ENCODE measurements around the gene GBP3.
"Not testable (repeated sequence)": the region's sequence is repeated elsewhere in the genome, so short reads cannot be mapped to it uniquely, and the experiment has no call there.

The GBP3 gene, protein sequence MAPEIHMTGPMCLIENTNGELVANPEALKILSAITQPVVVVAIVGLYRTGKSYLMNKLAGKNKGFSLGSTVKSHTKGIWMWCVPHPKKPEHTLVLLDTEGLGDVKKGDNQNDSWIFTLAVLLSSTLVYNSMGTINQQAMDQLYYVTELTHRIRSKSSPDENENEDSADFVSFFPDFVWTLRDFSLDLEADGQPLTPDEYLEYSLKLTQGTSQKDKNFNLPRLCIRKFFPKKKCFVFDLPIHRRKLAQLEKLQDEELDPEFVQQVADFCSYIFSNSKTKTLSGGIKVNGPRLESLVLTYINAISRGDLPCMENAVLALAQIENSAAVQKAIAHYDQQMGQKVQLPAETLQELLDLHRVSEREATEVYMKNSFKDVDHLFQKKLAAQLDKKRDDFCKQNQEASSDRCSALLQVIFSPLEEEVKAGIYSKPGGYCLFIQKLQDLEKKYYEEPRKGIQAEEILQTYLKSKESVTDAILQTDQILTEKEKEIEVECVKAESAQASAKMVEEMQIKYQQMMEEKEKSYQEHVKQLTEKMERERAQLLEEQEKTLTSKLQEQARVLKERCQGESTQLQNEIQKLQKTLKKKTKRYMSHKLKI

DNA sequence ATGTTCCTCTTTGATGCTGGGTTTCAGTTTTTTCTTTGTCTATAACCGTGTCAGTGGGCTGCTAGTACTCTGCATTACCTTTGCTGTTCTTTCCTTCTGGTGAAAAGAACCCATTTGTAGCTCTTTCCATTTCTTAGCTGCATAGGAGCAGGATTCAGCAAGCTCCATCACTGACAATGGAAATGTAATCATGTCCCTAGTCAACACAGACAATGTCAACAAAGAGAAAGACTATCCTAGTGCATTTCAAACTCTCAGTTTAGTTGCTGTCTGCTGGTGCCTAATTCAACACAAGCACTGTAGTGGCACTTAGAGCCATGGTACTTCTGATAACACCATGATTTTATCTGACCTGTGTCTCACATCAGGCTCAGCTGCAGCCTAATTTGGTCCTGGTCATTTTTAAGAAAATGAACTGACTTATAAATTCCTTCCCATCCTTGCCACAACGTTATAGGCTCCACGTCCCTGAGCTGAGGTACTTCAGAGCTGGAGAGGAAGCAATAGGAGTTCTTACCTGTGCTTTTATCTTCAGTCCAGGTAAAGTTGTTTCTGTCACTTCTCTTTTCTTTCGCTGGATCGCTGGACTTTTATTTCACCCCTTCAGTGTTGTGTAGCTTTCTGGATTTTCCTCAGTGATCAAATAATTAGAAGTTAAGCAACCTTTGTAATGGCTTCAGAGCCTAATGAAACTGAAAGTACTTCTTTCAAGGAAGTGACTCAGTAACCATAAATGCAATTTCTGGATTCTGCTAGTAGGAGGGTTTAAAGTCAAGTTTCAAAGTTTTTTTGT is at the start of gene GBP3:
TSS of gene GBP3 (minus strand) at position 700 of the 793 bp plus-strand sequence. CDS start 2,145 bp downstream, outside the sequence.
- DNase-seq (ENCODE audit: insufficient read length, low spot score) (peak; percentile 29), FAIRE-seq (no peak)

DNA sequence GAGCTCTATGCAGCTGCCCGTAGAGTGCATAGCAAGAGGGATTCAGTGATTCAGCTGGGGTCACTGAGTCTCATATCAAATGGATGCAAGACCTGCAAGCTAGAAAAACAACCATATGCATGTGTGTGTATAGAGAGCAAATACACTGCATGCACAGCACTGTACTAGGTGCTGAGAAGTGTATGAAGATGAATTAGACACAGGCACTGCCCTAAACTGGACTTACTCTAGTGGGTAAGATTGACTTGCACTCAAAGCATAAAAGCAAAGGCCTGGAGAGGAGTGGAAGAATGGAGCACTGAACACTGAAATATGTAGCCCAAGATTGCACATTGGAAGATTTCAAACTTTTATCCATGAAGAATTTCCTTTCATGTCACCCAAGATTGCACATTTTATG is 47.8 kb upstream of the GBP3 start:
- no peak for DNase-seq (ENCODE audit: insufficient read length, low spot score)
- FAIRE-seq = no peak

DNA sequence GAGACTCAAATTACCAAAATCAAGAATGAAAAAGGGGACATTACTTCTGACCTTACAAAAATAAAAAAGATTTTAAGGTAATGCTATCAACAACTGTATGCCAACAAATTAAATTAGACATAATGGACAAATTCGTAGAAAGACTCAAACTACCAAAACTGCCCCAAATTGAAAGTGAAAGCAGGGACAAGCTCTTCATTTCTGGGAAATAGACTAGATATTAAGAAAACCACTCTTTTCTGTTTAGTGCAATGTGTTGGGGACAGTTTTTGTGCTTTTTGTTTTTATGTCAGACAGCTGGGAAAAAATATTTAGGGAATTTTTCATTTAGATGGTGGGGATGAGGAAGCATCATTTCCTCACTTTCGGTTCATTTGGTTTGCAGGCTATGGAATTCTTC is 47.3 kb upstream of the GBP3 start:
- DNase-seq (ENCODE audit: insufficient read length, low spot score) (no peak), FAIRE-seq (no peak)

DNA sequence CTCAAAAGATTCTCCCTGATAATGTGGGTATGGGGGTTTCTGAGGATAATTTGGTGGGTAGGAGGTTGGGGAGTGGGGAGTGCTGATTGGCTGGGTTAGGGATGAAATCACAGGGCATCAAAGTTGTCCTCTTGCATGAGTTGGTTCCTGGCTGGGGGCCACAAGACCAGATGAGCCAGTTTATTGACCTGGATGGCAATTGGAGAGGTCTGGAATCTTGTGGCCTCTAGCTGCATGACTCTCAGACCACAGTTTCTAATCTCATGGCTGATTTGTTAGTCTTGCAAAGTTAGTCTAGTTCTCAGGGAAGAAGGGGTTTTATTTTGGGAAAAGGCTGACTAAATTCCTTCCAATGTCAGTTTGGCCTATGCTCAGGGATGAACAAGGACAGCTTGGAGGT is 45.6 kb upstream of the GBP3 start:
- DNase-seq (ENCODE audit: insufficient read length, low spot score) (no peak), FAIRE-seq (no peak)

DNA sequence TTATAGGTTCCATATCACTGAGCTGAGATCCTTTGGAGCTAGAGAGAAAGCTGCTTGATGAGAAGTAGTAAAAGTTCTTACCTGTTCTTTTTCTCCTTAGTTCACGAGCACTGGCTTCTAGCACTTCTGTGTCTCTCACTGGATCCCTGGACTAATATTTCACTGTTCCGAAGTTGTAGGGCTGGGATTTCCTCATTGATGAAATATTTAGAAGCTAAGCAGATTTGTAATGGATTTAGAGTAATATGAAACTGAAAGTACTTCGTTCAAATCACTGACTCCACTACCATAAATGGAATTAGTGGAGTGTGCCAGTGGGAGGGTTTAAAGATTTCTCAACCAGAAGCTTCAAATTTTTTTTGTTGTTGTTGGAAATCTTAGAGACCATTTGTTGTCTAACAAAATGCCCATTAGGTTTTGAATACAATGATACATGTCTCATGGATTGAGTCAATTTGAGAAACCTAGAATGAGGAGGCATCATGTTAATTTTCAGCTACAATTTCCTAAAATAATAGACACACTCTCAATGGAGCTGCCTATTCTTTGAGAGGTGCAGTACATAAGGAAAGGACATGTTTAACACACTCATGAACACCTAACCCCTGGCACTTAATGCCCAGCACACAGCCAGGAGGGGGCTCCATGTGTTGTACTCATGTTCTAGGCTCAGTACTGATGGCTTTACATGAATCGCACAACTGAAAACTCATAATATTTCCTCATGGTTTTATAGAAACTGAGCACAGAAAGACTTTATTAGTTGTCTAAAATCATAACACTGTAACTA is 42.6 kb upstream of the GBP3 start, which contains the start of gene GBP1:
TSS of gene GBP1 (minus strand) at position 130 of the 790 bp plus-strand sequence. CDS start 1,974 bp downstream, outside the sequence.
- DNase-seq (ENCODE audit: insufficient read length, low spot score) = peak; percentile 10
- FAIRE-seq = no peak

DNA sequence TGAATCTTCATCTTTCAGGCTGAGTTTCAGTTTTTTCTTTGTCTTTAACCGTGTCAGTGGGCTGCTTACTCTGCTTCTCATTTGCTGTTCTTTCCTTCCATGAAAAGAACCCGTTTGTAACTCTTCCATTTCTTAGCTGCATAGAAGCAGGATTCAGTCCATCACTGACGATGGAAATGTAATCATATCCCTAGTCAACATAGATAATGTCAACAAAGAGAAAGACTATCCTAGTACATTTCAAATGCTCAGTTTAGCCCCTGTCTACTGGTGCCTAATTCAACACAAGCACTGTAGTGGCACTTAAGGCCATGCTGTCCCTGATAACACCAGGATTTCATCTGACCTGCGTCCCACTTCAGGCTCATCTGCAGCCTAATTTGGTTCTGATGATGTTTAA is 42.0 kb upstream of the GBP3 start:
- FAIRE-seq (peak; percentile 90), DNase-seq (ENCODE audit: insufficient read length, low spot score) (no peak)

DNA sequence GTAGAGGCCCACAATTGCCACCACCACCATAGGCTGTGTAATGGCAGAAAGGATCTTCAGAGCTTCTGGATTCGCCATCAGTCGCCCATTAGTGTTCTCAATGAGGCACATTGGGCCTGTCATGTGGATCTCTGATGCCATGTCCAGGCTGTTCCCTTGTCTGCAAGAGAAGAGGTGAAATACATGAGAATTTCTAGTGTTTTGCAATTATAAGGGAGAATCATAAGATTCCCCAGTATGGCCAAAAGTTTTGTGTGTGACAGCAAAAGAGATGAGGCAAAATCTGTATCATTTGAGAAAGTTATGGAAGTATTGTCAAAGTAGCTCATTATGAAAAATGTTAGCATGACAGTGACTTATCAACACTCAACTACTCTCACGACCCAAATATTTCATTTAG is 40.4 kb upstream of the GBP3 start:
- DNase-seq (ENCODE audit: insufficient read length, low spot score) (no peak), FAIRE-seq (no peak)

DNA sequence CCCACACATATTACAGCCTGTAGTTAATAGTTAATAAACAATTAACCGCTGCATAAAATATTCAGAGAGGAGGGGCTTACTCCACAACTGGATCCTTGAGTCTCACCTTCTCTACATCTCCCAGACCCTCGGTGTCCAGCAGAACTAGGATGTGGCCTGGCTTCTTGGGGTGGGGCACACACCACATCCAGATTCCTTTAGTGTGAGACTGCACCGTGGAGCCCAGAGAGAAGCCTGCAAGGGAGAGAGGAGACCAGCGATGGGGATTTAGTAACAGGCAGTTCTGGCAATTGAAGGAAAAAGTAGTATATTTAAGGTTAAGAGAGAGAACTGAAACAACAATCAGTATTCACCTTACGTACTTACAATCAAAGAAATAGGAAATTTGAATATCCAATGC is 37.4 kb upstream of the GBP3 start:
- FAIRE-seq (no peak), DNase-seq (ENCODE audit: insufficient read length, low spot score) (no peak)

DNA sequence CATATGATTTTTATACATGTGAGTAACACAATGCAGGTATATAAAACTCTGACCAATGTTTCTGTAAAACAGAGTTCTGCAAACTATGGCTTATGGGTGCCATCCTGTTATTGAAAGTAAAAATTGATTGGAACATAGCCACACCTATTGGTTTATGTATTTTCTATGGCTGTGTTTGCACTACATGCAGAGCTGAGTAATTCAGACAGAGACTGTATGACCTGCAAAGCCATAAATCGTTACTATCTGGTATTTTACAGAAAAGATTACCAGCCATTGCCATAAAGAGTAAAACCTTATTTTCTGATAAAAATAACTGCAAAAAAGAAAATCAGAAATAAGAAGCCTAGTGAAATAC is 29.3 kb upstream of the GBP3 start:
- FAIRE-seq (no peak), DNase-seq (ENCODE audit: insufficient read length, low spot score) (no peak)

DNA sequence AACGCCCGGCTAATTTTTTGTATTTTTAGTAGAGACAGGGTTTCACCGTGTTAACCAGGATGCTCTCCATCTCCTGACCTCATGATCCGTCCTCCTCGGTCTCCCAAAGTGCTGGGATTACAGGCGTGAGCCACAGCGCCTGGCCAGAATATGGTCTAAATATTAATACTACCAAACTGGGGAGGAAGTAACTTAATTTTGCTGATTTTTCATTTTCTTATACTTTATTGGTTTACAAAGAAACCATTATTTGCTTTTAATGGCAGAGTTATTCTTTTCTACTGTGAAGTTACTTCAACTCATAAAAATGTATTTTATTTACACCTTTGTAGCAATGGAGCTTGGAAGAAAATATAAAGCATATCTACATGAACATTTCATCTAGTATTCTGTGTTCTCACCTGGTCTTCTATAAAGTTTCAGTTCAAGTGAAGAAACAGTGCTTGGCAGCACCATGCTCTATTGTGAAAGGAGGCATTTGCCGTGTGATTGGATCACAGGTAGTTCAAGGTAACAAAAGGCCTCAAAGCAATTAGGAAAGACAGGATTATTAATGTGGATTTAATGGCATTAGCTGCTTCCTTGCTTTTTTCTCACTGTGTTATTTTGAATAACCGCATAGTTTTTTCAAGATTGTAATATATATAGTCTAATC is 28.8 kb upstream of the GBP3 start:
- no peak for FAIRE-seq
- no peak for DNase-seq (ENCODE audit: insufficient read length, low spot score)

DNA sequence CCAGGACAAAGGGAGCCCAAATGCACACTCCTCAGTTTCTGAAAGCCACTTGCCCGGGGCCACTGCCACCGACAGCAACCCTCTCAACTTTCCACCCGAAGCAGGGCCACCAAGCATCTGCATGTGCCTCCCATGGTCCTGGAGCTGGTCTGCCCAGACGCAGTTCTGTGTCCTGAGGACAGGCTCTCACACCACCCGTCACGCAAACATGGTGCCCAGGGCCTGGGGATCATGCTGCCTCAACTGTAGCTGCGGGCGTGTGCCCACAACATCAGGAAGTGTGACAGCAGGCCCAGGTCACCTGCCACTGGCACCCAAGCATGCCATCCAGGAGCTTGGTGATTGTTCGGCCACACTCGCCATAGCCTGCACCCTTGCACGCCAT is 28.0 kb upstream of the GBP3 start:
- DNase-seq (ENCODE audit: insufficient read length, low spot score) (no peak), FAIRE-seq (no peak)

DNA sequence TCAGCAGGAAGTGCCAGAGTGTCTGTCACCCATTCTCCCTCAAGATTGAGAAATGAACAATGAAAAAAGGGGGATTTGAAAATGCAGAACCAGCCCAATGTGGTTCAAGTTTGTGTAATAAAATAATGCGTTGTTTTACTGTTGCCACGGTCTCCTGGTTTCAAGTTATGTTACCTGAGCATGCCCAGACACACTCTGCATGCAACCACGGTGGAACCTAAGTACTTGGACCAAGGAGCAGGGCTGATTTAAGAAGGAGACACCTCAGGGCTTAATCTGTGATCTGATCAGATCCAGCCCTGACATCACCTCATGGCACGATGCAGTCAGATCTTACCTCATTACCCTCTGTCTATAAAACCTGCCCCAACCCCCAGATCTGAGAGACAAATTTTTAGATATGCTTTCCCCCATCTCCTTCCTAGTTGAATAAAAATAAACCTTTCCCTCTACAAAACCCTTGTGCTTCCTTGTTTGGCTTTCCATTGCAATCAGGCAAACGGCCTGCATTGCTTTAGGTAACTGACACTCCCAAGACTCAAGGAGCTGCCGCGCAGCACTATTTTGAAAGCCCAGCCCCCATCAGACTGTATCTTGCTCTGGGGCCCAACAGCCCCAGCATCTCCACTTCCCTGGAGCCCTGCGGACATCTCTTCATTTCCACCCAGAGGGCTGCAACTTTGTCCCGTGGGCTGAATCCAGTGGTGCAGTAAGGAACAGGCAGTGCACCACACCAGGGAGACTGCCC is 27.4 kb upstream of the GBP3 start:
- not testable (repeated sequence) for DNase-seq (ENCODE audit: insufficient read length, low spot score); FAIRE-seq

DNA sequence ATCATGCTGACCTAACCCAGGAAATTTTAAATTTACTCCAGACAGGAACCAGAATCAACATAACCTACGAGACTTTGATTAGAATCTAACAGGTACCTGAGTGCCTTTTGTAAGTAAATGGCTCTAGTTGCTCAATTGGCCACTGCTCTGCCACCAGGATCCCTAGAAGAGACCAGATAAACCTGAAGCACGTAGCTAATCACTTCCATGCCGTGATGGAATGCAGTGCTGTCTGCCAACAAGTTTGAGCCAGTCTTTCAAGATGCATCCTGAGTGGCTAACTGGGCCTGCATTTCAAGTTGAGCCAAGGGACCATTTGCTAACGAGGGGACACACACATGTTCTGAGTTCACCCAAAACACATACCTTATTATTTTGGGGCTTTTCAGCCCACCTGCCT is 26.5 kb upstream of the GBP3 start:
- FAIRE-seq = peak; percentile 62
- DNase-seq (ENCODE audit: insufficient read length, low spot score) = not testable (repeated sequence)

DNA sequence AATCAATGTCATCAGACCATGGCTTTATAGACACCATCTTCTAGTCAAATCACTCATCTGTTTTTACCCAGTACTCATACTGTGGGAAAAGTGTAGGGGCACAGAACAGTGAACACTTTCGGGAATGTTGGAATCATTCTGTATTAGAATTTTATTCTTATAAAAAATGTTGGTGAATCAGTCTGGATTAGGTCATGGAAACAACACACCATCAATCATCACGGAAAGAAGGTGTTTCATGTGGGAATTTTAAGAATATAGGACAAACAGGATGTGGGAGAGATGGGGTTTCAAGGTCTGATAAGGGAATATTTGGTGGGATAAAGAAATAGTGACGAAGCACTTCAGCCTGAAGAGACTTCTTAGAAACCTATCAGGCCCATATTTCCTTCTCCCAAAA is 25.1 kb upstream of the GBP3 start:
- DNase-seq (ENCODE audit: insufficient read length, low spot score) (no peak), FAIRE-seq (no peak)

DNA sequence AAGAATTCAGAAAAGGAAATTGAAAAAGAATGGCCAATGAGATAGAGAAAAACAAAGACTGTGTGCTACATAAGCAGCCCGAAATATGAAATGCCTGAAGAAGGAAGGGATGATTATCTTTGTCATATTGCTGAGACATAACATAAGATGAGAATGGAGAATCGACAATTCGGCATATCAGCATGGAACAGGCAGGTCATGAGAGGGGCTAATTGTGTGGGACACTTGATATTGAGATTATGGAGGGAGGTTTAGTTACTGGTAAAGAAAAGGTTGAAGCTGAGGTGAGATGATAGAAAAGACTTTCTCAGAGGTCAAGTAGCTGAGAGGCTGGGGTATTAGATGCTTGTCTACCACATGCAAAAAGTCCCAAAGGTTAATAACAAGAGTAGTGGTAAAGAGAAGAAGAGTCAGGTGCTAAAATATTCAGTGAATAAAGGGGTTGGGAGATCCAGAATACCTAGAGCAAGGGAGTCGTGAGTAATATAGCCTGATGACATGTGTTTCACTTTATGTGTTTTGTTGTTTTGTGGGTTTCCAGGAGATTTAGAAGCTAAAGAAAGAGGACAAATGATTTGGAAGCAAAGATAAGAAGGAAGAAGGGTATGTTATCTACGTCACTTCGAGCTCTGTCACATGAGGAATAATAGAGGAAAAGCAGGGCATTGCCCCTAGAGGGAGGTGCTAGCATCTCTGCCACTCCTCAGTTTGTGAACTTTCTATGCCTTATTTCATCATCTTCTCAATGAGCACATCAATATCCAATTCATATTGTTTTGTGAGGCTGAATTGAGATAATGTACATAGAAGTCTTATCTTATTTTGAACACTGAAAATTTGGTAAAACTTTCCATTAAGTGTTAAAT is 23.9 kb upstream of the GBP3 start:
- not testable (repeated sequence) for DNase-seq (ENCODE audit: insufficient read length, low spot score); FAIRE-seq

DNA sequence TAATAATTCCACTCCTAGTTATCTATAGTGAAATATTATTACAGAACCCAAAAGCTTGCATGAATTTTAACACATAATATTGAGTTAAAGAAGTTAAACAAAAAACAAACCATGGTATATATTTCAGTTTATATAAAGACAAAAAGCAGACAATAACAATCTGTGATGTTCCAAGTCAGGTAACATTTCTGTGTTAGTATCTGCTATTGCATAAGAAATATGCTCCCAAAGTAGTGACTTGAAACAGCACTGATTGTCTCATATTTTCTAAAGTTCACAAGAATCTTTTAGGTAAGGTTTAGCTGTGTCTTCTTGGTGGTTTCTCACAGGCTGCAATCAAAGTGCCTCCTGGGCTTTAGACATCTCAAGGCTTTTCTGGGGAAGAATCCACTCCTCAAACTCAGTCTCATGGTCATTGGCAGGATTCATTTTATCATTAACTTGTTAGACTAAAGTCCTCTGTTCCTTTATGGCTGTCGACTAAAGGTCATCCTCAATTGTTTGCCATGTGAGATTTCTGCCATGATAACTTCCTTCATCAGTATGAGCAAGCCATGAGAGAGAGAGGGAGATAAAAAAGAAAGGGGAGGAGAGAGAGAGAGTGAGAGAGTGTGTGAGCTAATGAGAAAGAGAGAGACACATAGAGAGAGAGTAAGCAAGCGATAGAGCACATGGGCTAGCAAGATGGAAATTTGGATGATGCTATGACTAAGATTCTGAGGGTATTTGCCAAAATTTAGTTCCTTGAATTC is 22.5 kb upstream of the GBP3 start:
- FAIRE-seq (no peak), DNase-seq (ENCODE audit: insufficient read length, low spot score) (no peak)

DNA sequence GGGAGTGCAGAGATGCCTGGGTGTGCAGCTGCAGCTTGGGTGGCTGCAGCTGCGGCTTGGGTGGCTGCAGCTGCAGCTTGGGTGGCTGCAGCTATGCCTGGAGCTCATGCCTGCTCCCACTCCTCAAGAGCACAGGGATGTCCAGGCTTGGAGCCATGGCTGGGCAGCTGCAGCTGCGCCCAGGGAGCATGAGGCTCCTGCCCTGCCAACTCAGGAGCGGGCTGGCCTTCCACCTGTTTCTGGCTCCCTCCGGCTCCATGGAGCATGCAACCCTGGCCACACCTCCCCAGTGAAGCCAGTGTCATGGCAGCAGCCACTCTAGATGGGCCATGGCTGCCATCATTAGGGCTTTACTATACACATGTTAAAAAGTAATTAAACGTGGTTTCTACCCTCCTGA is 21.3 kb upstream of the GBP3 start:
- DNase-seq (ENCODE audit: insufficient read length, low spot score) (no peak), FAIRE-seq (no peak)

DNA sequence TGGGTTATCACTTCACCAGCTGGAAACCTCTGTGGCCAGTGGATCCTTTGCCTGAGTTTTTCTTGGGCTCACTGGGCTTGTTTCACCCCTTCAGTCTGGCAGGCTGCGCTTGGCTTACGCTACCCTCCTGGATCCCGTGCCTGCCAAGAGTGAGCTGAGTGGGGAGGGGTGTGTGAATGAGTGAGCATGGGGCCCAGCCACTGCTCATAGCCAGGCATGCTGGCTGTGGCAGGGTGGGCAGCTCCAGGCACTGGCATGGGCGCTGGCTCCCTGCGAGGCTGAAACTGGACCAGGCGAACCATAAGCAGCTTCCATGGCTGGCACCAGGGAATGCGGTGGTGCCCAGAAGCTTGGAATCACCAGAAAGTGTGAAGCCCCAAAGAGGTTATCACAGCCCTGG is 19.8 kb upstream of the GBP3 start:
- FAIRE-seq (no peak), DNase-seq (ENCODE audit: insufficient read length, low spot score) (no peak)

Measured in HTR-8/SVneo (cell line).